Measurements from ENCODE around the gene ADAM12. TPM values are rescaled to one million over a fixed set of nuclear protein-coding genes. Genes with fewer than 3 reads are reported as not detected.

Gene ADAM12
- total RNA-seq = 1 to 10 TPM; 1.3 TPM

DNA sequence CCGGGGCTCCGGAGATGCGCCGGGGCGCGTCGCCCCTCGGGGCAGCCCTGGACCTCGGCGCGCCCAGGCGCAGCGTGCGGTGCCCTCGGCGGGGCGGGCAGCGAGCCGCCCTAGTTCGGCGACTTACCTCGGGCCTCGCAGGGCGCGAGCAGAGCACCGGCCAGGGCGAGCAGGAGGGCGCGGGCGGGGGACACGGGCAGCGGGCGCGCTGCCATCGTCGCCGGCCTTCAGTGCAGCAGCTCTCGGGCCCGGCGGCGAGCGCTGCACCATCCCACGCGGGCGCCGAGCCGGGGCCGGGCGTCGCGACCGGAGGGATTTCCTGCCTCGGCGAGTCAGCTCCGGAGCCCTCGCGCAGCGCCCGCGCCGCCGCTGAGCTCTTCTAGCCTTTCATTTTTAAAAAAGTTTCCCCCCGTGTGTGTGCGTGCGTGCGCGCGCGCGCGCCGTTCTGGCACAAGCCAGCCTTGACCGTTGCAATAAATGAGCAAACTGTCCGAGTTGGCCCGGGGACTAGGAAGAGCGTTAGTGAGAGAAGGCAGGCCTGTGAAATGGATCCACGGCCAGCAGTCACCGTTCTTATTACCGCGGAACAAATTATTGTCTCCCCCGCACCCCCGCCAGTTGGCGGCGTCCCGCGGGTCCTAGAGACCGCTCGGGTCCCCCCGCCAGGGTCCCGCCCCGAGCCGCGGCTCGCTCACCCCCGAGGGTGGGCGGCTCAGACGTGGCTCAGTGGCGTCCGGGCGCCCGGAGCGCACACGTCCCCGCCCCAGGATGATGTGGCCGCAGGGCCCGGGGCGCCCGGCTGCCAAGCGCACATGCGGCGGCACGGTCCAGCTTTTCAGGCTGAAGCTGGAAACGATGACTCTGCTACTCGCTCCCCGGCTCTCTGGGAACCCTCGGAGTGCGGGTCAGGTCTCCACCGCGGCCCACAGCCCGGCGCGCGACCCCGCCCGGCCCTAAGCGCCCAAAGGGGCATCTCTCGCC is at the start of gene ADAM12:
TSS of gene ADAM12 (minus strand) at position 547 of the 981 bp plus-strand sequence. CDS start at position 215, 332 bp downstream.
- no peak for TF ChIP-seq CTCF (IDR thresholded peaks at IDR 0.05)
- H3K36me3 Mint-ChIP-seq (ENCODE audit: low read depth) = peaks cover 2% of the 10 kb centered on the region
- intact Hi-C loops (cut with micrococcal nuclease) = loop anchor here (5.0 kb wide), 1 partner anchor 406 kb away; no protein-coding TSS in a partner anchor
- no peak for ATAC-seq
- H3K9me3 Mint-ChIP-seq = peaks cover 2% of the 10 kb centered on the region
- peak; percentile 13 for DNase-seq
- no peak within 1 kb of the TSS for H3K4me3 Mint-ChIP-seq
- ChIA-PET CTCF (no interaction called here), POLR2A (no interaction called here)
- H3K4me1 Mint-ChIP-seq (ENCODE audit: low read depth) = peaks cover 8% of the 10 kb centered on the region
- H3K27ac Mint-ChIP-seq = no peak within 1 kb of the TSS
- peaks cover 34% of the 10 kb centered on the region for H3K27me3 Mint-ChIP-seq

DNA sequence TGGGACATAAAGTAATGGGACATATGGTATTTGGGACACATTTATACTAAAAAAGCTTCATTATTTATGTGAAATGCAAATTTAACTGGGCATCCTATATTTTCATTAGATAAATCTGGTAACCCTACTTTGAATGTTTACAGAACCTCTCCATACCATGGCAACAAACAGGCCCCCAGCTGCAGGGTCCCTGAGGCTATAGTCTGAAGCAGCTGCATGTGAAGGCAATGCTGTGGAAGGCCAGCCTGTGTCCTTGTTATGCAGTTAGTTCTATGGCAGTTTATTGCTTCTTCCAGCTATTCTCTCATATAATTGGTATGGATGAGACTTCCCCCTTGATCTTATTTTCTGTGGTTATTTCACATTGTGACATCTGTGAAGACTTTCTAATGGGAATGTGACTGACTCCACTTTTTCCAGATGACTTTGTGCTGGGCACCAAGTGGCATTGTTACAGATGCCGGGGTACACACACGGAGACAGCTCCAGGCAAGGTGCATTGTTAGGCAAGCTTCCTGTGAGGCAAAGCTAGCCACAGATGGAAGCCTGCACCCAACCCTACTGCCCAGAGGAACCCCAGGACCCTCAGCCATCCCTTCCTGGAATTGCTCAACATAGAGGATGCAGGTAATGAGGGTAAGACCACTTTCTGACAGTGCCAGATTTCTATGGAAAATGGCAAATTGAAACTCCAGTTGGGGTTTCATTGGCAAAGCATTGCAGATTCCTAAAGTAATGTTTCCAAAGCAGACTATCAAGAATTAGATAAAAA is 49.5 kb upstream of the ADAM12 start:
- no peaks in the 10 kb centered on the region for H3K4me1 Mint-ChIP-seq (ENCODE audit: low read depth)
- peaks cover 4% of the 10 kb centered on the region for H3K27me3 Mint-ChIP-seq
- DNase-seq = no peak
- no peak overlapping the region for H3K4me3 Mint-ChIP-seq
- intact Hi-C loops (cut with micrococcal nuclease) = no loop called here
- no peak overlapping the region for H3K27ac Mint-ChIP-seq
- H3K9me3 Mint-ChIP-seq = peaks cover under 1% of the 10 kb centered on the region
- ChIA-PET CTCF (no interaction called here), POLR2A (no interaction called here)
- H3K36me3 Mint-ChIP-seq (ENCODE audit: low read depth) = no peaks in the 10 kb centered on the region
- TF ChIP-seq CTCF (IDR thresholded peaks at IDR 0.05) = no peak
- ATAC-seq = no peak

GRCh38 chr10:126434235-126434634 is 46.0 kb upstream of the ADAM12 start:
- ChIA-PET CTCF (no interaction called here), POLR2A (no interaction called here)
- H3K4me3 Mint-ChIP-seq = no peak overlapping the region
- intact Hi-C loops (cut with micrococcal nuclease) = no loop called here
- DNase-seq (no peak), ATAC-seq (no peak)
- H3K9me3 Mint-ChIP-seq = peaks cover 3% of the 10 kb centered on the region
- TF ChIP-seq CTCF (IDR thresholded peaks at IDR 0.05) = no peak
- no peaks in the 10 kb centered on the region for H3K36me3 Mint-ChIP-seq (ENCODE audit: low read depth)
- H3K4me1 Mint-ChIP-seq (ENCODE audit: low read depth) = no peaks in the 10 kb centered on the region
- peaks cover 4% of the 10 kb centered on the region for H3K27me3 Mint-ChIP-seq
- no peak overlapping the region for H3K27ac Mint-ChIP-seq

DNA sequence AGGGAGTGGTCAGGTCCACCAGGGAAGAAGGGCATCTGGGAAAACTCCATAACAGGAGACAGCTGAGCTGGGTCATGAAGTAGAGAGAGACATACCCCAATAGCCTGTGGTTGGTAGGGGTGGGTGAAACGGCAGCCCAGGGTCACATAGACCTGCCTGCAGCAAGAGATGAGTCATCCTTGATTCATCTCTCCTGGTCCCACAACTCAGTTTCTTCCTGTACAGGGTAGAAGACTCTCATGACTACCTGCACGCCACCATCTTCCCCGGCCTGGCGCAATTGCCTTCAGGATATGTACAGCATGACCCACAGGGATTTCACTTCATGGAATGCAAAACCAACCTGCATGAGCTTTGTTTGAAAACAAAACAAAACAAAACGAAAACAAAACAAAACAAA is 45.1 kb upstream of the ADAM12 start:
- Mint-ChIP-seq H3K36me3 (ENCODE audit: low read depth) (no peaks in the 10 kb centered on the region), H3K4me3 (no peak overlapping the region), H3K4me1 (ENCODE audit: low read depth) (no peaks in the 10 kb centered on the region), H3K9me3 (peaks cover 5% of the 10 kb centered on the region), H3K27ac (no peak overlapping the region), H3K27me3 (peaks cover 4% of the 10 kb centered on the region)
- DNase-seq (peak; percentile 5), ATAC-seq (peak; percentile 58)
- POLR2A ChIA-PET = no interaction called here
- intact Hi-C loops (cut with micrococcal nuclease) = no loop called here
- TF ChIP-seq CTCF (IDR thresholded peaks at IDR 0.05) = no peak
- CTCF ChIA-PET = no interaction called here

- CTCF ChIA-PET = no interaction called here
- DNase-seq (no peak), ATAC-seq (no peak)
- H3K4me1 Mint-ChIP-seq (ENCODE audit: low read depth) = no peaks in the 10 kb centered on the region
- POLR2A ChIA-PET = no interaction called here
- no peak for TF ChIP-seq CTCF (IDR thresholded peaks at IDR 0.05)
- no peak overlapping the region for H3K4me3 Mint-ChIP-seq
- no peaks in the 10 kb centered on the region for H3K36me3 Mint-ChIP-seq (ENCODE audit: low read depth)
- intact Hi-C loops (cut with micrococcal nuclease) = no loop called here
- H3K27me3 Mint-ChIP-seq = peaks cover 4% of the 10 kb centered on the region
- H3K27ac Mint-ChIP-seq = no peak overlapping the region
- peaks cover 5% of the 10 kb centered on the region for H3K9me3 Mint-ChIP-seq
These were observed 44.2 kb upstream of the ADAM12 start for GRCh38 chr10:126432507-126432906.

Data from activated CD8-positive, alpha-beta T cell treated with anti-CD3 and anti-CD28 coated beads for 36 hours (primary cell).